Measurements from ENCODE around the gene NRXN2. TPM values are rescaled to one million over a fixed set of nuclear protein-coding genes. Genes with fewer than 3 reads are reported as not detected.

NRXN2 gene
- total and polyA plus RNA-seq, 2 of the 13 experiments (the other 11 are each of a cell fraction or from before 2014, with no cell fraction given) = not detected

DNA sequence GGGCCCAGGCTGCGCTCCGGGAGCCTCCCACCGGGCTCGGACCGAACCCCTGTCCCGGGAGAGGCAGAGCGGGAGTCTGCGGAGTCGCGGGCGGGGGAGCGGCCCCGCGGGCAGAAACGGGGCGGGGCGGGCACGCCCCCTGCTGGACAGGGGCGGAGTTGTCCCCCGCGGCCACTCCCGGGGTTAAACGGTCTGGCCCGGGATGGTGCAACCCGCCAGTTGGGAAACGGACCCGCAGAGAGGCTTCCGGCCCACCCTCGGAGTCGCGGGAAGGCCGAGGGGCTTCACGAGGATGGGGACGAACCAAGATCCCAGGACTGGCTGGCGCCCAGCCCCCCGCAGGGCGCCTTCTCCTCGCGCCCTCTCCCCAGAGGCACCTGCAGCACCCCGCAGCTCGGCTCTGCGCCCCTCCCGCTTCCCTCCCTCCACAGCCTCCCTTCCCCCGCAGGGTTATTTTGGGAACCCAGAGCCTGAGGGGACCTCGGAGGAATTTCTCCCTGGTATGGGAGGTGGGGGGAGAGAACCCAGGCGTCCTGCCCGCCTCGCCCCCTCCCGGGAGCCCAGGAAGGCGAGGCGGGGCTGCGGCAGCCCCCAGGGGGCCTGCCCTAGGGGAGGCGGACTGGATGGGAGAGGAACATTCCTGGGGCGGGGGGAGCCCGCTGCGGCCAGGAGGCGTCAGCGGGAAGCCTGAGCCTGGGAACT, 20.0 kb upstream of the NRXN2 start (continued):
- TF ChIP-seq, protein P1, sequence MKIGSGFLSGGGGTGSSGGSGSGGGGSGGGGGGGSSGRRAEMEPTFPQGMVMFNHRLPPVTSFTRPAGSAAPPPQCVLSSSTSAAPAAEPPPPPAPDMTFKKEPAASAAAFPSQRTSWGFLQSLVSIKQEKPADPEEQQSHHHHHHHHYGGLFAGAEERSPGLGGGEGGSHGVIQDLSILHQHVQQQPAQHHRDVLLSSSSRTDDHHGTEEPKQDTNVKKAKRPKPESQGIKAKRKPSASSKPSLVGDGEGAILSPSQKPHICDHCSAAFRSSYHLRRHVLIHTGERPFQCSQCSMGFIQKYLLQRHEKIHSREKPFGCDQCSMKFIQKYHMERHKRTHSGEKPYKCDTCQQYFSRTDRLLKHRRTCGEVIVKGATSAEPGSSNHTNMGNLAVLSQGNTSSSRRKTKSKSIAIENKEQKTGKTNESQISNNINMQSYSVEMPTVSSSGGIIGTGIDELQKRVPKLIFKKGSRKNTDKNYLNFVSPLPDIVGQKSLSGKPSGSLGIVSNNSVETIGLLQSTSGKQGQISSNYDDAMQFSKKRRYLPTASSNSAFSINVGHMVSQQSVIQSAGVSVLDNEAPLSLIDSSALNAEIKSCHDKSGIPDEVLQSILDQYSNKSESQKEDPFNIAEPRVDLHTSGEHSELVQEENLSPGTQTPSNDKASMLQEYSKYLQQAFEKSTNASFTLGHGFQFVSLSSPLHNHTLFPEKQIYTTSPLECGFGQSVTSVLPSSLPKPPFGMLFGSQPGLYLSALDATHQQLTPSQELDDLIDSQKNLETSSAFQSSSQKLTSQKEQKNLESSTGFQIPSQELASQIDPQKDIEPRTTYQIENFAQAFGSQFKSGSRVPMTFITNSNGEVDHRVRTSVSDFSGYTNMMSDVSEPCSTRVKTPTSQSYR (CRISPR knock-in tag; IDR thresholded peaks at IDR 0.05; ENCODE audit: borderline replicate concordance) = no peak
- TF ChIP-seq YY1 (IDR thresholded peaks at IDR 0.05; ENCODE audit: insufficient read depth, insufficient replicate concordance, low read depth, low read length) (peak; percentile 29), NFYB (CRISPR knock-in tag; IDR thresholded peaks at IDR 0.05) (no peak), PAX8 (CRISPR knock-in tag; IDR thresholded peaks at IDR 0.05; ENCODE audit: borderline replicate concordance) (no peak), RFXAP (CRISPR knock-in tag; IDR thresholded peaks at IDR 0.05; ENCODE audit: borderline replicate concordance) (no peak), ZNF143 (CRISPR knock-in tag; IDR thresholded peaks at IDR 0.05) (no peak), BCL6 (CRISPR knock-in tag; IDR thresholded peaks at IDR 0.05) (0 out of 2 replicates have a peak, but pooled peaks have one; percentile 21), CBX5 (CRISPR knock-in tag; IDR thresholded peaks at IDR 0.05; ENCODE audit: borderline replicate concordance) (no peak), KLF12 (CRISPR knock-in tag; IDR thresholded peaks at IDR 0.05; ENCODE audit: borderline replicate concordance) (no peak), TAF1 (CRISPR knock-in tag; IDR thresholded peaks at IDR 0.05) (0 out of 2 replicates have a peak, but pooled peaks have one; percentile 14), NR3C1 (CRISPR knock-in tag; IDR thresholded peaks at IDR 0.05) (no peak), NR2C2 (CRISPR knock-in tag; IDR thresholded peaks at IDR 0.05; ENCODE audit: borderline replicate concordance) (0 out of 2 replicates have a peak, but pooled peaks have one; percentile 40), NFKBIZ (CRISPR knock-in tag; IDR thresholded peaks at IDR 0.05) (no peak), ZNF782 (CRISPR knock-in tag; IDR thresholded peaks at IDR 0.05; ENCODE audit: borderline replicate concordance) (no peak), SKI (IDR thresholded peaks at IDR 0.05; ENCODE audit: partially characterized antibody) (peak; percentile 18), EZH2 (conservative IDR thresholded peaks at IDR 0.05; ENCODE audit: low read depth, low read length) (no peak), SUZ12 (IDR thresholded peaks at IDR 0.05; ENCODE audit: low read depth, low read length) (no peak), RELA (CRISPR knock-in tag; IDR thresholded peaks at IDR 0.05) (no peak), MIXL1 (CRISPR knock-in tag; IDR thresholded peaks at IDR 0.05) (no peak), ZNF598 (CRISPR knock-in tag; IDR thresholded peaks at IDR 0.05; ENCODE audit: borderline replicate concordance) (no peak)
- TF ChIP-seq, protein P2, sequence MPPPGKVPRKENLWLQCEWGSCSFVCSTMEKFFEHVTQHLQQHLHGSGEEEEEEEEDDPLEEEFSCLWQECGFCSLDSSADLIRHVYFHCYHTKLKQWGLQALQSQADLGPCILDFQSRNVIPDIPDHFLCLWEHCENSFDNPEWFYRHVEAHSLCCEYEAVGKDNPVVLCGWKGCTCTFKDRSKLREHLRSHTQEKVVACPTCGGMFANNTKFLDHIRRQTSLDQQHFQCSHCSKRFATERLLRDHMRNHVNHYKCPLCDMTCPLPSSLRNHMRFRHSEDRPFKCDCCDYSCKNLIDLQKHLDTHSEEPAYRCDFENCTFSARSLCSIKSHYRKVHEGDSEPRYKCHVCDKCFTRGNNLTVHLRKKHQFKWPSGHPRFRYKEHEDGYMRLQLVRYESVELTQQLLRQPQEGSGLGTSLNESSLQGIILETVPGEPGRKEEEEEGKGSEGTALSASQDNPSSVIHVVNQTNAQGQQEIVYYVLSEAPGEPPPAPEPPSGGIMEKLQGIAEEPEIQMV (CRISPR knock-in tag; IDR thresholded peaks at IDR 0.05; ENCODE audit: low read depth) = no peak
- TF ChIP-seq, protein P3, sequence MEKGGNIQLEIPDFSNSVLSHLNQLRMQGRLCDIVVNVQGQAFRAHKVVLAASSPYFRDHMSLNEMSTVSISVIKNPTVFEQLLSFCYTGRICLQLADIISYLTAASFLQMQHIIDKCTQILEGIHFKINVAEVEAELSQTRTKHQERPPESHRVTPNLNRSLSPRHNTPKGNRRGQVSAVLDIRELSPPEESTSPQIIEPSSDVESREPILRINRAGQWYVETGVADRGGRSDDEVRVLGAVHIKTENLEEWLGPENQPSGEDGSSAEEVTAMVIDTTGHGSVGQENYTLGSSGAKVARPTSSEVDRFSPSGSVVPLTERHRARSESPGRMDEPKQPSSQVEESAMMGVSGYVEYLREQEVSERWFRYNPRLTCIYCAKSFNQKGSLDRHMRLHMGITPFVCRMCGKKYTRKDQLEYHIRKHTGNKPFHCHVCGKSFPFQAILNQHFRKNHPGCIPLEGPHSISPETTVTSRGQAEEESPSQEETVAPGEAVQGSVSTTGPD (CRISPR knock-in tag; IDR thresholded peaks at IDR 0.05) = no peak
- TF ChIP-seq, protein P4, sequence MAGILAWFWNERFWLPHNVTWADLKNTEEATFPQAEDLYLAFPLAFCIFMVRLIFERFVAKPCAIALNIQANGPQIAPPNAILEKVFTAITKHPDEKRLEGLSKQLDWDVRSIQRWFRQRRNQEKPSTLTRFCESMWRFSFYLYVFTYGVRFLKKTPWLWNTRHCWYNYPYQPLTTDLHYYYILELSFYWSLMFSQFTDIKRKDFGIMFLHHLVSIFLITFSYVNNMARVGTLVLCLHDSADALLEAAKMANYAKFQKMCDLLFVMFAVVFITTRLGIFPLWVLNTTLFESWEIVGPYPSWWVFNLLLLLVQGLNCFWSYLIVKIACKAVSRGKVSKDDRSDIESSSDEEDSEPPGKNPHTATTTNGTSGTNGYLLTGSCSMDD (CRISPR knock-in tag; IDR thresholded peaks at IDR 0.05) = no peak
- TF ChIP-seq, protein P5, sequence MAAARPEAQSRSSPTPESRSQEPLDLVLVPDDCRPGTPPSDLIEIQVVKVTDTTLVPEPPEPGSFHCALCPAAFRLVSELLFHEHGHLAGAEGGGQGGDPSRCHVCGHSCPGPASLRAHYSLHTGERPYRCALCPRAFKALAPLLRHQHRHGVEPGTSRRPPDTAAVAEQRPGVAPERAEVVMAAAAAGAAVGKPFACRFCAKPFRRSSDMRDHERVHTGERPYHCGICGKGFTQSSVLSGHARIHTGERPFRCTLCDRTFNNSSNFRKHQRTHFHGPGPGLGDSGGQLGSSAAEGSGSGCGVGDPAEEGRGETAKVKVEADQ (CRISPR knock-in tag; IDR thresholded peaks at IDR 0.05; ENCODE audit: borderline replicate concordance) = no peak
